IPS-18c (cell line): ENCODE data around the gene RSRC2.
"Not testable (repeated sequence)": the region's sequence is repeated elsewhere in the genome, so short reads cannot be mapped to it uniquely, and the experiment has no call there.

Experiments
- H3K4me3 ChIP-seq: 2 replicates; pipeline ENCODE4 v1.7.0; 2013; ENCODE audit warnings: low read depth, mild to moderate bottlenecking, low read length, moderate library complexity; ENCODE audit not compliant: insufficient read depth
- H3K9me3 ChIP-seq: one replicate; pipeline ENCODE4 v1.6.1; 2013; ENCODE audit warnings: mild to moderate bottlenecking, low read length, moderate library complexity; ENCODE audit not compliant: control insufficient read depth, insufficient read depth

The RSRC2 gene

GRCh38 chr12:122470576-122470975, 56.2 kb downstream of the RSRC2 start:
- not testable (repeated sequence) for H3K9me3 ChIP-seq, H3K4me3 ChIP-seq

DNA sequence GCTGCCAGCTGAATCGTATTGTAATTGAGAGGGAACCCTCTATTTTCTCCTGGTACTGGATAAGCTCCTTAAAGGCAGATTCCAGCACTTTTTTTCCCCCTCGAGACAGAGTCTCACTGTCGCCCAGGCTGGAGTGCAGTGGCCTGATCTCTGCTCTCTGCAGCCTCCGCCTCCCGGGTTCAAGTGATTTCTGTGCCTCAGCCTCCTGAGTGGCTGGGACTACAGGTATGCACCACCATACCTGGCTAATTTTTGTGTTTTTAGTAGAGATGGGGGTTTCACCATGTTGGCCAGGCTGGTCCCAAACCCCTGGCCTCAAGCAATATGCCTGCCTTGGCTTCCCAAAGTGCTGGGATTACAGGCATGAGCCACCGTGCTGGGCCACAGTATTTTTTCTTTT, 56.9 kb downstream of the RSRC2 start:
- not testable (repeated sequence) for H3K4me3 ChIP-seq, H3K9me3 ChIP-seq

GRCh38 chr12:122467983-122468382, 58.8 kb downstream of the RSRC2 start:
- H3K4me3 ChIP-seq = no peak overlapping the region
- no peaks in the 10 kb centered on the region for H3K9me3 ChIP-seq

- H3K9me3 ChIP-seq, H3K4me3 ChIP-seq: not testable (repeated sequence)
Observed at GRCh38 chr12:122464317-122465042, 62.3 kb downstream of the RSRC2 start.

DNA sequence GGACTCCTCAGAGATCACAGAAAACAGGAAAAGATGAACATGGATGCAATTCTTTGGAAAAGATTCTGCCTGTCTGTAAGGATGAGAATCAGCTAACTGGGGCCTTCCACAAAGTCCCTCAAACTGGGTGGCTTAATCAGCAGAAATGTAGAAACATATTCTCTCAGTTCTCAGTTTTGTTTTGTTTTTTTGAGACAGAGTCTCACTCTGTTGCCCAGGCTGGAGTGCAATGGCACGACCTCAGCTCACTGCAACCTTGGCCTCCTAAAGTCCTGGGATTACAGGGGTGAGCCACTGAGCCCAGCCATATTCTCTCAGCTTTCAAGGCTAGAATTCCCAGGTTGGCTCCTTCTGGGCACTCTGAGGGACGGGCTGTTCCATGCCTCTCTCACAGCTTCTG, 66.1 kb downstream of the RSRC2 start:
- no peak overlapping the region for H3K4me3 ChIP-seq
- no peaks in the 10 kb centered on the region for H3K9me3 ChIP-seq

DNA sequence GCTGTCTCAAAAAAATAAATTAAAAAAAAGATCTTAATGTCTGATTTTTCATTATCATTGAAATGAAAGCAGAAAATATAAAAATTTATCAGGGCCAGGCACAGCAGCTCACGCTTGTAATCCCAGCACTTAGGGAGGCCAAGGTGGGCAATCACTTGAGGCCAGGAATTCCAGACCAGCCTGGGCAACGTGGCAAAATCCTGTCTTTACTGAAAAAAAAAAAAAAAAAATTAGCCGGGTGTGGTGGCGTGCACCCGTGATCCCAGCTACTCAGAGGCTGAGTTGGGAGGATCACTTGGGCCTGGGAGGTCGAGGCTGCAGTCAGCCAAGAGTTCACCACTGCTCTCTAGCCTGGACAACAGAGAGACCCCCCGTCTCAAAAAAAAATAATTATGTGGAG, 66.7 kb downstream of the RSRC2 start:
- H3K4me3 ChIP-seq = no peak overlapping the region
- no peaks in the 10 kb centered on the region for H3K9me3 ChIP-seq

- H3K4me3 ChIP-seq = no peak overlapping the region
- H3K9me3 ChIP-seq = no peaks in the 10 kb centered on the region
Observed at GRCh38 chr12:122459211-122459610, 67.5 kb downstream of the RSRC2 start.

GRCh38 chr12:122458105-122459035, 68.4 kb downstream of the RSRC2 start:
- Histone ChIP-seq H3K4me3 (no peak overlapping the region), H3K9me3 (no peaks in the 10 kb centered on the region)

GRCh38 chr12:122457627-122458026, 69.1 kb downstream of the RSRC2 start:
- H3K9me3 ChIP-seq = no peaks in the 10 kb centered on the region
- H3K4me3 ChIP-seq = no peak overlapping the region

DNA sequence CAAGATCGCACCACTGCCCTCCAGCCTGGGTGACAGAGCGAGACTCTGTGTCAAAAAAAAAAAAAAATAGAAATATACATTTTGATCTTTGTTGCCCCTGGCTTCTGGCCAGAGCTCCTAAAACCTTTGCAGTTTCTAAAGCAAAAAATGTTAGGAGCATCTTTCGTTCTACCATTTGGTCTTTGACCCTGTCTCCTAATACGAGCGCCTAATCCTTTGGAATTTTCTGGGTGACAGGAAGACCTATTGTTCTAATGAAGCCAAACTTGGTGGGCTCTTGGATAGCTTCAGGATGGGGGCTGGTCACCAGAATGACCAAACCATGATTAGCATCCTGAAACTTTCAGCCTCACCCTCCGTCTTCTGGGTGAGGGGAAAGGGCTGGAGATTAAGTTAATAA, 72.0 kb downstream of the RSRC2 start:
- no peak overlapping the region for H3K4me3 ChIP-seq
- no peaks in the 10 kb centered on the region for H3K9me3 ChIP-seq

- H3K9me3 ChIP-seq = no peaks in the 10 kb centered on the region
- H3K4me3 ChIP-seq = no peak overlapping the region
Observed at GRCh38 chr12:122454250-122454721, 72.5 kb downstream of the RSRC2 start.
